Nucleus accumbens (tissue), 56 donors: Measurements from ENCODE around the gene KCNAB2.
A peak's percentile ranks its signal among the peaks of the same experiment; 100 is the strongest.

Experiments
- DNase-seq, 56 donors: peaks; one replicate each; lab custom pipeline; 2025; lab: John Stamatoyannopoulos, UW

Gene KCNAB2

GRCh38 chr1:6092211-6092610 is 46.5 kb downstream of the KCNAB2 start:
- DNase-seq, result no peak

GRCh38 chr1:6093071-6093470 is 47.4 kb downstream of the KCNAB2 start:
- DNase-seq, result no peak

GRCh38 chr1:6093611-6094010 is 47.9 kb downstream of the KCNAB2 start:
- no peak for DNase-seq

GRCh38 chr1:6094246-6094645 is 48.6 kb downstream of the KCNAB2 start:
- no peak for DNase-seq

- no peak for DNase-seq
Observed at GRCh38 chr1:6094801-6095505, 49.3 kb downstream of the KCNAB2 start.

GRCh38 chr1:6095511-6096242 is 50.0 kb downstream of the KCNAB2 start:
- DNase-seq, result no peak

- DNase-seq, result no peak
Observed at GRCh38 chr1:6096243-6097116, 50.8 kb downstream of the KCNAB2 start.

GRCh38 chr1:6097117-6097595 is 51.5 kb downstream of the KCNAB2 start:
- no peak for DNase-seq

- DNase-seq, result no peak
Observed at GRCh38 chr1:6097824-6098223, 52.1 kb downstream of the KCNAB2 start.

- no peak for DNase-seq
Observed at GRCh38 chr1:6098303-6099215, 52.9 kb downstream of the KCNAB2 start.

- DNase-seq, result no peak
Observed at GRCh38 chr1:6099297-6099696, 53.6 kb downstream of the KCNAB2 start.

GRCh38 chr1:6099787-6100765 is 54.4 kb downstream of the KCNAB2 start:
- peak in 1 of 56 donors; percentile 16 for DNase-seq

GRCh38 chr1:6100861-6101783 is 55.4 kb downstream of the KCNAB2 start:
- no peak for DNase-seq

- DNase-seq, result no peak
Observed at GRCh38 chr1:6101826-6102531, 56.3 kb downstream of the KCNAB2 start.

- DNase-seq, result no peak
Observed at GRCh38 chr1:6102532-6102845, 56.8 kb downstream of the KCNAB2 start.

GRCh38 chr1:6103111-6103853 is 57.6 kb downstream of the KCNAB2 start:
- DNase-seq, result no peak
